SK-N-SH (cell line): ENCODE data around the gene AMACR.

Source experiments
- CTCF ChIP-seq: fragments of 200-600 bp; sonication (generic); IDR thresholded peaks from 2 replicates; pipeline ENCODE4 v1.6.1; 2017; ENCODE audit warnings: antibody characterized with exemption, mild to moderate bottlenecking, moderate library complexity
- EP300 ChIP-seq, 2 experiments: IDR thresholded peaks; 2 replicates each; pipeline versions ENCODE4 v1.4.0 to v1.6.1; 2012; ENCODE audit warnings: borderline replicate concordance in 1 of 2, low read depth in 1 of 2, low read length in 1 of 2
- GABPA ChIP-seq: IDR thresholded peaks from 2 replicates; pipeline ENCODE4 v1.4.0; 2012; ENCODE audit warnings: low read depth, mild to moderate bottlenecking
- NFIC ChIP-seq: IDR thresholded peaks from 2 replicates; pipeline ENCODE4 v1.4.0; 2012; ENCODE audit warnings: borderline replicate concordance
- SIN3A ChIP-seq: IDR thresholded peaks from 2 replicates; pipeline ENCODE4 v1.6.1; 2012; ENCODE audit warnings: low read depth, mild to moderate bottlenecking, low read length, moderate library complexity, borderline replicate concordance
- TAF1 ChIP-seq: IDR thresholded peaks from 2 replicates; pipeline ENCODE4 v1.6.1; 2012; ENCODE audit warnings: low read depth, mild to moderate bottlenecking, low read length, moderate library complexity, borderline replicate concordance

DNA sequence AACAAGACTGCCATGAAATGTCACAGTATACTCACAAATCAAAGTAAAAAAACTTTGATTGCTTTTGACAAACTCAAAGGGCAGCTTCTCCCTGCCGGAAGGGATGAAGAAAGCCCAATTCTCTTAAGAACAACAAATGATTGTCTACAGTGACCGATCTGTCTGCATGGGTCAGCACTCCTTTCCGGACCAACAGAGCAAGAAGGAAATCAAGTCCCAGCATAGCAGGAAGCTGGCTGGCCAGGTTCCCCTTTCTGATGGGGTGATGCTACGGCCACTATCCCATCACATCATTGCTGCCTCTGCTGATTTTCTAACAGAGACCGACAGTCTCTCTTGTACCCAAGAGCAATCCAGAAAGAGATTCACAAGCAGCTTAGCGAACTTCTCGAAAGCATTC, 34.5 kb upstream of the AMACR start:
- TF ChIP-seq CTCF (no peak), EP300 (IDR thresholded peaks at IDR 0.05; ENCODE audit: borderline replicate concordance in 1 of 2, low read depth in 1 of 2, low read length in 1 of 2) (no peak), TAF1 (no peak), NFIC (no peak), GABPA (no peak), SIN3A (no peak)
